GM12874 (cell line): ENCODE data around the gene PRMT5.

Experiments
- CTCF ChIP-seq: IDR thresholded peaks from 2 replicates; pipeline ENCODE4 v1.5.1; 2011; ENCODE audit warnings: low read depth, mild to moderate bottlenecking, control low read depth, low read length, moderate library complexity; ENCODE audit not compliant: insufficient read depth

PRMT5 gene

GRCh38 chr14:22892488-22892887 is 36.7 kb downstream of the PRMT5 start:
- TF ChIP-seq CTCF, result no peak

GRCh38 chr14:22890416-22890815 is 38.8 kb downstream of the PRMT5 start:
- TF ChIP-seq CTCF, result no peak

GRCh38 chr14:22888662-22889061 is 40.5 kb downstream of the PRMT5 start:
- no peak for TF ChIP-seq CTCF

- no peak for TF ChIP-seq CTCF
These were observed 41.2 kb downstream of the PRMT5 start for GRCh38 chr14:22887990-22888378.

GRCh38 chr14:22887260-22887989 is 41.8 kb downstream of the PRMT5 start:
- no peak for TF ChIP-seq CTCF

GRCh38 chr14:22886500-22887259 is 42.5 kb downstream of the PRMT5 start:
- peak; percentile 40 for TF ChIP-seq CTCF

GRCh38 chr14:22885975-22886374 is 43.2 kb downstream of the PRMT5 start:
- no peak for TF ChIP-seq CTCF
